ENCODE data around the gene LENEP. TPM values are rescaled to one million over a fixed set of nuclear protein-coding genes. Genes with fewer than 3 reads are reported as not detected.

Gene LENEP
- total and polyA plus RNA-seq, 7 experiments from 2014 or later: 1.4 to 3.2 (median 2.6) TPM; not detected in 4

DNA sequence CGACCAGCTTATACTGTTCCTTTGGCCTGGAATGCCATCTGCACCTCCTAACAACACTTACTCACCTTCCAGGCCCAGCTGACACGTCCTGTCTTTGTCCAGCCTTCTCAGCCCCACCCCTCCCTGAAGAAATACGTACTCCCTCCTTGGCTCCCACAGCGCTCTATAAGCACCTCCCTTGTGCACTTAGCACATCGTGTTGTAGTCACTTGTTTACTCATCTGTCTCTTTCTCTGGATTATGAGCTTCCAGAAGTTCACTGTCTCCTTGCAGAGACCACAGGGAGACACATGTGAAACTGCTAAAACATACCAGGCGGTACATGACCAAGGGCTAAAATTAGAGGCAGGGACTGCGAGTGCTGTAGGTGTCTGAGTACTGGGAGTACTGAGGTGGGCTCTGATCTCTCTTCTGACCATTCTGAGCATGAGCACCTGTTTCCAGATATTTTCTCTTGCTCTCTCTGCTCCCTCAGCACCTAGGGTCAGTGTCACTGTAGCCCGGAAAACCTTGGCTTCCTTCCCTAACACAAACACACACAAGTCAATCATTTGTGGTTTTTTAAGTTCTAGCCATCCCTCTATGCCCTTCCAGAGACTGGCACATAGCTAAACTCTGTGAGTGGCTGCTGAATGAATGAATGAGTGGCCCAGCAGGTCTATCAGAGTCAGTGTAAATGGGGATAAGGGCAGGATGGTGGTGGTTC is 45.4 kb downstream of the LENEP start:
- peaks cover 0 to 4% (median 0%) of the 10 kb centered on the region in 7 donors for H3K4me1 Mint-ChIP-seq
- no peaks in the 10 kb centered on the region for H3K9me3 Mint-ChIP-seq
- ChIA-PET CTCF (interaction anchor here (0.6 to 1.9 kb wide), 5 partner anchors 13 to 47 kb away, joined by 3 to 5 read pairs (median 5); no protein-coding TSS in a partner anchor), POLR2A (no interaction called here)
- Histone ChIP-seq H3K4me3 (ENCODE audit: low read length) (no peak overlapping the region), H3K4me1 (ENCODE audit: control insufficient read depth in 2 of 2, insufficient read depth in 2 of 2, low read length in 2 of 2) (no peaks in the 10 kb centered on the region), H3K27me3 (ENCODE audit: control insufficient read depth in 2 of 2, insufficient read depth in 2 of 2, low read length in 2 of 2) (no peaks in the 10 kb centered on the region), H3K36me3 (ENCODE audit: control insufficient read depth in 2 of 3, insufficient read depth in 3 of 3, low read length in 3 of 3) (no peaks in the 10 kb centered on the region), H3K27ac (ENCODE audit: low read depth, low read length) (no peak overlapping the region), H3K9me3 (ENCODE audit: control insufficient read depth in 2 of 3, low read length in 3 of 3) (no peaks in the 10 kb centered on the region)
- no peak for ATAC-seq
- H3K27me3 Mint-ChIP-seq: peaks cover 0 to 25% (median 0%) of the 10 kb centered on the region in 5 donors
- no peak overlapping the region for H3K4me3 Mint-ChIP-seq
- H3K27ac Mint-ChIP-seq: no peak overlapping the region
- no peaks in the 10 kb centered on the region for H3K36me3 Mint-ChIP-seq
- DNase-seq: no peak
- intact Hi-C loops (cut with micrococcal nuclease): no loop called here

DNA sequence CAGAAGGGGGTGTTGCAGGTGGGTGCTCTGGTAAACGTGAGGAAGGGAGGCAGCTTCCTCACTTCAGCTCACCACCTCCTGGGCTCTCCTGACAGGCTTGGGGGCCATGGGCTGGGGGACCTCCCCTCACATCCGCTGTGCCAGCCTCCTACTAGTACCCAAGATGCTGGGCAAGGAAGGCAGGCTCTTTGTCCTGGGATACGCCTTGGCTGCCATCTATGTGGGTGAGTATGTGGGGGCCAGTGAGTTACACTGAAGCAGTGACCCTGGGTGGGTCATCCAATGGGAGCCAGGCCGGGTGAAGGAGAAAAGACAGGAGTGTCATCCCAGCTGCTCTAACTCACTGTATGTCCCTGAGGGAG is 45.9 kb downstream of the LENEP start:
- no peak for ATAC-seq
- Mint-ChIP-seq H3K27me3 (peaks cover 0 to 22% (median 0%) of the 10 kb centered on the region in 5 donors), H3K9me3 (no peaks in the 10 kb centered on the region), H3K27ac (no peak overlapping the region), H3K4me1 (peaks cover 0 to 4% (median 0%) of the 10 kb centered on the region in 7 donors), H3K36me3 (no peaks in the 10 kb centered on the region), H3K4me3 (no peak overlapping the region)
- Histone ChIP-seq H3K27ac (ENCODE audit: low read depth, low read length) (no peak overlapping the region), H3K36me3 (ENCODE audit: control insufficient read depth in 2 of 3, insufficient read depth in 3 of 3, low read length in 3 of 3) (no peaks in the 10 kb centered on the region), H3K4me3 (ENCODE audit: low read length) (no peak overlapping the region), H3K4me1 (ENCODE audit: control insufficient read depth in 2 of 2, insufficient read depth in 2 of 2, low read length in 2 of 2) (no peaks in the 10 kb centered on the region), H3K27me3 (ENCODE audit: control insufficient read depth in 2 of 2, insufficient read depth in 2 of 2, low read length in 2 of 2) (no peaks in the 10 kb centered on the region), H3K9me3 (ENCODE audit: control insufficient read depth in 2 of 3, low read length in 3 of 3) (no peaks in the 10 kb centered on the region)
- DNase-seq: no peak
- CTCF ChIA-PET: interaction anchor here (0.6 to 1.9 kb wide), 4 partner anchors 14 to 46 kb away, joined by 3 to 5 read pairs (median 5); no protein-coding TSS in a partner anchor
- intact Hi-C loops (cut with micrococcal nuclease): no loop called here
- POLR2A ChIA-PET: no interaction called here

GRCh38 chr1:155040358-155041093 is 47.1 kb downstream of the LENEP start:
- H3K4me3 Mint-ChIP-seq: no peak overlapping the region
- CTCF ChIA-PET: interaction anchor here (0.7 to 8.5 kb wide), 4 partner anchors 13 to 104 kb away, joined by 3 to 138 read pairs (median 4); partner anchors contain the start of gene PMVK
- H3K36me3 Mint-ChIP-seq: no peaks in the 10 kb centered on the region
- Histone ChIP-seq H3K27me3 (ENCODE audit: control insufficient read depth in 2 of 2, insufficient read depth in 2 of 2, low read length in 2 of 2) (no peaks in the 10 kb centered on the region), H3K4me1 (ENCODE audit: control insufficient read depth in 2 of 2, insufficient read depth in 2 of 2, low read length in 2 of 2) (no peaks in the 10 kb centered on the region), H3K27ac (ENCODE audit: low read depth, low read length) (no peak overlapping the region), H3K4me3 (ENCODE audit: low read length) (no peak overlapping the region), H3K36me3 (ENCODE audit: control insufficient read depth in 2 of 3, insufficient read depth in 3 of 3, low read length in 3 of 3) (no peaks in the 10 kb centered on the region), H3K9me3 (ENCODE audit: control insufficient read depth in 2 of 3, low read length in 3 of 3) (no peaks in the 10 kb centered on the region)
- ATAC-seq (no peak), DNase-seq (no peak)
- peaks cover 4 to 16% (median 8%) of the 10 kb centered on the region in 7 donors for H3K4me1 Mint-ChIP-seq
- H3K27me3 Mint-ChIP-seq: peaks cover 0 to 13% (median 0%) of the 10 kb centered on the region in 5 donors
- intact Hi-C loops (cut with micrococcal nuclease): no loop called here
- no peaks in the 10 kb centered on the region for H3K9me3 Mint-ChIP-seq
- POLR2A ChIA-PET: interaction anchor here (0.7 to 1.0 kb wide), 2 partner anchors 30 to 135 kb away, joined by 3 to 4 read pairs; no protein-coding TSS in a partner anchor
- H3K27ac Mint-ChIP-seq: no peak overlapping the region

DNA sequence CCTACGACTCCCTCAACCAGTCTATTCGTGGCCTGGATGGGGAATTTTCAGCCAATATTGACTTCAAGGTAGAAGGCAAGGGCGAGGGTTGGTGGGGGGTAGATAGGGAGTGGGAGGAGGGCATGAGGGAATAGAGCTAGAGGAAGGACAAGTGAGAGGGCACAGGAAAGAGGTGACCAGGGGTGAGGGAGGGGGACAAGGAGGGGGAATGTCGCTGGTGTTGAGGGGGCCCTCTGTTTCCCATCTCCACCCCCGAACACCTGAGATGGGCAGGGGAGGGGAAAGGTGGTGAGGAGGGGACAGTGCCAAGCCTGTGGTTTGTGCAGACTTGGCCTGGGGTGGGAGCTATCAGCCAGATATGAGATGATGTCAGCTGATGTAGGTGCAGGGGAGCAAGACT is 49.4 kb downstream of the LENEP start:
- ChIA-PET CTCF (interaction anchor here (0.7 to 8.5 kb wide), 4 partner anchors 16 to 95 kb away, joined by 3 to 138 read pairs (median 6); no protein-coding TSS in a partner anchor), POLR2A (interaction anchor here (1.0 kb wide), 1 partner anchor 8 kb away, joined by 3 read pairs; the partner anchor contains the start of gene ADAM15)
- H3K27ac Mint-ChIP-seq: no peak overlapping the region
- no peak for DNase-seq
- H3K9me3 Mint-ChIP-seq: no peaks in the 10 kb centered on the region
- no peaks in the 10 kb centered on the region for H3K36me3 Mint-ChIP-seq
- peaks cover 4 to 18% (median 8%) of the 10 kb centered on the region in 7 donors for H3K4me1 Mint-ChIP-seq
- Histone ChIP-seq H3K27ac (ENCODE audit: low read depth, low read length) (no peak overlapping the region), H3K4me1 (ENCODE audit: control insufficient read depth in 2 of 2, insufficient read depth in 2 of 2, low read length in 2 of 2) (no peaks in the 10 kb centered on the region), H3K9me3 (ENCODE audit: control insufficient read depth in 2 of 3, low read length in 3 of 3) (no peaks in the 10 kb centered on the region), H3K36me3 (ENCODE audit: control insufficient read depth in 2 of 3, insufficient read depth in 3 of 3, low read length in 3 of 3) (no peaks in the 10 kb centered on the region), H3K4me3 (ENCODE audit: low read length) (no peak overlapping the region), H3K27me3 (ENCODE audit: control insufficient read depth in 2 of 2, insufficient read depth in 2 of 2, low read length in 2 of 2) (no peaks in the 10 kb centered on the region)
- ATAC-seq: no peak
- intact Hi-C loops (cut with micrococcal nuclease): no loop called here
- peaks cover 0 to 11% (median 0%) of the 10 kb centered on the region in 5 donors for H3K27me3 Mint-ChIP-seq
- no peak overlapping the region for H3K4me3 Mint-ChIP-seq

- H3K27me3 ChIP-seq (ENCODE audit: control insufficient read depth in 2 of 2, insufficient read depth in 2 of 2, low read length in 2 of 2): no peaks in the 10 kb centered on the region
- ChIA-PET POLR2A (interaction anchor here (0.5 to 1.2 kb wide), 4 partner anchors 26 to 1065 kb away, joined by 3 read pairs; partner anchors contain the start of gene SHC1), CTCF (interaction anchor here (0.8 to 8.5 kb wide), 9 partner anchors 10 to 87 kb away, joined by 3 to 138 read pairs (median 7); partner anchors contain the start of gene PBXIP1)
- H3K27ac ChIP-seq (ENCODE audit: low read depth, low read length): no peak overlapping the region
- H3K27me3 Mint-ChIP-seq: peaks cover 0 to 7% (median 0%) of the 10 kb centered on the region in 5 donors
- no peak for ATAC-seq
- no peak overlapping the region for H3K27ac Mint-ChIP-seq
- H3K4me3 ChIP-seq (ENCODE audit: low read length): no peak overlapping the region
- no peaks in the 10 kb centered on the region for H3K4me1 ChIP-seq (ENCODE audit: control insufficient read depth in 2 of 2, insufficient read depth in 2 of 2, low read length in 2 of 2)
- H3K36me3 Mint-ChIP-seq: no peaks in the 10 kb centered on the region
- peaks cover 4 to 18% (median 8%) of the 10 kb centered on the region in 7 donors for H3K4me1 Mint-ChIP-seq
- H3K9me3 ChIP-seq (ENCODE audit: control insufficient read depth in 2 of 3, low read length in 3 of 3): no peaks in the 10 kb centered on the region
- intact Hi-C loops (cut with micrococcal nuclease): no loop called here
- no peak overlapping the region for H3K4me3 Mint-ChIP-seq
- no peaks in the 10 kb centered on the region for H3K36me3 ChIP-seq (ENCODE audit: control insufficient read depth in 2 of 3, insufficient read depth in 3 of 3, low read length in 3 of 3)
- no peak for DNase-seq
- H3K9me3 Mint-ChIP-seq: no peaks in the 10 kb centered on the region
Measured at GRCh38 chr1:155043301-155043702, 49.9 kb downstream of the LENEP start.

DNA sequence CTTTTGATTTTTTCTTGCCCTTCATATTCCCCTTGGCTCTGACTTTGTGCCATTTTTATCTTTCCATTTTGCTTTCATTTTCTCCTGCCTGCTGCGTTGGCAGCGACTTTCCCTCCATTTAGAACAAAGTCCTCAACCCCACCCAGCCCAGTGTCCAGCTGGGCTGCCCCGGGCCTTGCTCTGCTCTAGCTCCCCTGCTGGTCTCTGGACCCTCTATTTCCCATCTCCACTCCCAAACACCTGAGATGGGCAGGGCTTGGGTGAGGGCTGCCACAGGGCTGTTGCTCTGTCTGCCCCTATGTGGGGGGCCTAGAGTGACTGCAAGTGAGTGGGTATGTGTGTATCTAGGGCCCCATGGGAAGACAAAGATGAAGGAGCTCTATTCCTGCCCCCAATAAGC is 50.4 kb downstream of the LENEP start:
- peaks cover 4 to 18% (median 8%) of the 10 kb centered on the region in 7 donors for H3K4me1 Mint-ChIP-seq
- H3K27me3 ChIP-seq (ENCODE audit: control insufficient read depth in 2 of 2, insufficient read depth in 2 of 2, low read length in 2 of 2): no peaks in the 10 kb centered on the region
- H3K9me3 Mint-ChIP-seq: no peaks in the 10 kb centered on the region
- ATAC-seq (no peak), DNase-seq (no peak)
- no peaks in the 10 kb centered on the region for H3K36me3 Mint-ChIP-seq
- H3K9me3 ChIP-seq (ENCODE audit: control insufficient read depth in 2 of 3, low read length in 3 of 3): no peaks in the 10 kb centered on the region
- H3K4me3 Mint-ChIP-seq: no peak overlapping the region
- H3K4me1 ChIP-seq (ENCODE audit: control insufficient read depth in 2 of 2, insufficient read depth in 2 of 2, low read length in 2 of 2): no peaks in the 10 kb centered on the region
- H3K36me3 ChIP-seq (ENCODE audit: control insufficient read depth in 2 of 3, insufficient read depth in 3 of 3, low read length in 3 of 3): no peaks in the 10 kb centered on the region
- H3K27me3 Mint-ChIP-seq: peaks cover 0 to 4% (median 0%) of the 10 kb centered on the region in 5 donors
- intact Hi-C loops (cut with micrococcal nuclease): no loop called here
- CTCF ChIA-PET: interaction anchor here (0.8 to 8.5 kb wide), 15 partner anchors 8 to 92 kb away, joined by 3 to 138 read pairs (median 5); partner anchors contain the start of gene PBXIP1
- peak overlapping the region in 1 of 9 donors; percentile 36 for H3K27ac Mint-ChIP-seq
- H3K4me3 ChIP-seq (ENCODE audit: low read length): no peak overlapping the region
- no peak overlapping the region for H3K27ac ChIP-seq (ENCODE audit: low read depth, low read length)
- POLR2A ChIA-PET: interaction anchor here (0.5 to 2.6 kb wide), 5 partner anchors 18 to 1066 kb away, joined by 3 to 7 read pairs (median 3); partner anchors contain the start of gene SHC1
